HL-60/S4 treated with phorbol 12-myristate 13-acetate at 8.2 ng/mL for 4 days and 3 days (cell line): ENCODE measurements around the gene ARMC8.

Experiments used
- in situ Hi-C: fragments of 300-500 bp; cut with MboI; formaldehyde crosslinking; loops from 2 replicates; pipeline ENCODE4 v1.15.0; 2022; ENCODE audit warnings: low sequenced_read_pairs

ARMC8 gene

DNA sequence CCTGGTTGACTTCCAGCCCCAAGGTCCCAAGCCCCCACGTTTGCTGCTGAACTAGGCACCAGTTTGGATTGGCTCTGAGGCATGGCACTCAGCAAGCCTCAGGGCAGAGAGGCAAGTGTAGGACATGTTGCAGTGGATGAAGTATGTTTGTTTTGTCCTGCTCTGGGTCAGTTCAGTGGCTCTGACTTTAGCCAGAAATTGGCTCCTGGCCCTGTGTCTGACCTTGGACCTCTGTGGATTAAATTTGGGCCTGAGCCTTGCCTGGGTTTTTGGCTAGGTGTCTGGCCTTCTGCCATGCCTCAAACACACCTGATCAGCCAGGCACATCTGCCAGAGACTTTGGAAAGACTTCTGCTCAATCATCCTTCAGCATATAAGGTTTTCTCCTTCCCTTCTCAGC lies 157.7 kb downstream of the ARMC8 start:
- in situ Hi-C loops, result no loop called here
